HG03342 (cell line): ENCODE measurements around the gene RMDN3.

Experiments used
- ATAC-seq: cut with Tn5 transposase; IDR thresholded peaks from one replicate; pipeline ENCODE4 v1.9.1; 2021; ENCODE audit warnings: mild to moderate bottlenecking, moderate library complexity; ENCODE audit not compliant: unreplicated experiment

RMDN3 gene, protein sequence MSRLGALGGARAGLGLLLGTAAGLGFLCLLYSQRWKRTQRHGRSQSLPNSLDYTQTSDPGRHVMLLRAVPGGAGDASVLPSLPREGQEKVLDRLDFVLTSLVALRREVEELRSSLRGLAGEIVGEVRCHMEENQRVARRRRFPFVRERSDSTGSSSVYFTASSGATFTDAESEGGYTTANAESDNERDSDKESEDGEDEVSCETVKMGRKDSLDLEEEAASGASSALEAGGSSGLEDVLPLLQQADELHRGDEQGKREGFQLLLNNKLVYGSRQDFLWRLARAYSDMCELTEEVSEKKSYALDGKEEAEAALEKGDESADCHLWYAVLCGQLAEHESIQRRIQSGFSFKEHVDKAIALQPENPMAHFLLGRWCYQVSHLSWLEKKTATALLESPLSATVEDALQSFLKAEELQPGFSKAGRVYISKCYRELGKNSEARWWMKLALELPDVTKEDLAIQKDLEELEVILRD

DNA sequence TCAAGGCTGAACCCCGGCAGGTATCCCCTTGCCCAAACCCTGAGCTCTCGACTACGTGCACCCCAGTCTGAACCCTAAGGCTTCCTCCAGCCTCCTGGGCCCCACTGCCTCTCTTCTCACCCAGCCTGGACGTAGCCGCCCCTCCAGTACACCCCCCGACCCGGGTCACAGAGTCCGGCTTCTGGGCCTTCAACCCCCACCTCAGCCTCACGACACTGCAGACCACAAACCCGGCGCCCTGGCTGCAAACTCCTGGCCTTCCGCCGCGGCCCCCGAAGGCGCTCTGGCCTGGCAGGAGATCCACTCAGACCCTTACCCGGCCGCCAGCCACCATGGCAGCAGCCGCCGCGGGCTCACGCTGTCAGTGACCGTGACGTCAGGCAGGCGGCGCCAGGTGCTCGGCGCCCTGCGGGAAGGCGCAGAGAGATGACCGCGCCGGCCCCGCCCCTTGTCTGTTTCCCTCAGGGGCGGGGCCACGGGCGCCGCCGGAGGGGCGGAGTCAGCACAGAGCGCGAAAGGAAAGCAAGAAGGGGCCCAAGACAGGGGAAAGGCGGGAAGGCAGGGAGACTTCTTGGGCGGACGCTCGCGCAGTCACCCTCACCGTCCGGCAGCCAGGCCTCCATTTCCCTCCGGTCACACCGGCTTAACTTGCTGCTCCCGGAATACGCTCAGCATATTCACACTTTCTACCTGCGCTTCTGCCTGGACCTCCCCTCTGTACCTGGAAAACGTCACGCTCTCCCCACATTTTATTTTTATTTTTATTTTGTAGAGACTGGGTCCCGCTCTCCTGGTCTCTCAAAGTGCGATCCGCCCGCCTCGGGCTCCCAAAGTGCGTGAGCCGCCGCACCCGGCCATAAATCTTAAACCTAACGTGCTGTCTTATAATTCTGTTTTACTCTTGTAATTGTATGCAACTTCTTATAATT, at the start of gene RMDN3:
TSS of gene RMDN3 (minus strand) at position 372 of the 929 bp plus-strand sequence. CDS start 471 bp downstream, outside the sequence.
- ATAC-seq: peak; percentile 85

DNA sequence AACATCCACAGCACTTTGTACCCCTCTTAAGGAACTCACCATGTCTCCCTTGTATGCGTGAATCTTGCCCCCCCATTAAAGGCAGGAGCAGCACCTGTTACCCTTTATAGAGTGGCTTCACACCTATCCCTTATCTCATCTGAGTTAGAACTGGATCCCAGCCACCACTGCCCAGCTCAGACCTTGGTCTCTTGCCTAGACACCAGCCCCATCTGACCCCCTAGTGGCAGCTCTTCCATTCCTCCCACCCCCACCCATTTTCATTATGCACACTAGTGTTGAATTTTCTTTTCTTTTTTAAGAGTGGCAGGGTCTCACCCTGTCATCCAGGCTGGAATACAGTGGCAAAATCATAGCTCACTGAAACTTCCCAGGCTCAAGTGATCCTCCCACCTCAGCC, 48.6 kb upstream of the RMDN3 start:
- no peak for ATAC-seq

DNA sequence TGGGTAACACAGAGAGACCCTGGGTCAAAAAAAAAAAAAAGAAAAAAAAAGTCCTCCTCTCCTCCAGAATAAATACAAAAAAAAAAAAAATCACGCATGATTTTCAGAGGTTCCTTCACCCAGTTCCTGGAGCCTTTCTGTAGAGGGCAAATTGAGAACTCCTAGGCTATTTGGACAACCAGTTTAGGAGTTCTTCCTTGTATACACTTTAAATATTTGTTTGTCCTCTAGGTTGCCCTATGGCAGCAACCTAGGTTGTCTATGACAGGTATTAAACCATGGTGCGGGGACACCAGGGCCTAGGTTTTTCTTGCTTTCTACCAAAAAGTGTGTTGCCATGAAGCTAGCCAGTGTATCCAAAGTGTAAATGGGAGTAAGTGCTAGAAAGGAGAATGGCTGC, 48.0 kb upstream of the RMDN3 start:
- ATAC-seq: no peak

DNA sequence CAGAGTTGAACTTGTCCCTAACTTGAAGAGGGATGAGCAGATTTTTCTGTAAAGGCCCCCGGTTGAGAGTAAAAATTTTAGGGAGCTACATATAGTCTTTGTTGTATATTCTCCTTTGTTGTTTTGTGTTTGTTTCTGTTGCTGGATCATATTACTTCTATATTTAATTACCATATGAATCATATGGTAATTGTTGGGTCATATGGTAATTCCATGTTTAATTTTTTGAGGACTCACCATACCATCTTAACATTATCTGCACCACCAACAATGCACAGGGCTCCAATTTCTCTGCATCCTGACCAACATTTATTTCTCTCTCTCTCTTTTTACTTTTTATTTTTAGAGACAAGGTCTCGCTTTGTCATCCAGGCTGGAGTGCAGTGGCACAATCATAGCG, 44.5 kb upstream of the RMDN3 start:
- no peak for ATAC-seq

DNA sequence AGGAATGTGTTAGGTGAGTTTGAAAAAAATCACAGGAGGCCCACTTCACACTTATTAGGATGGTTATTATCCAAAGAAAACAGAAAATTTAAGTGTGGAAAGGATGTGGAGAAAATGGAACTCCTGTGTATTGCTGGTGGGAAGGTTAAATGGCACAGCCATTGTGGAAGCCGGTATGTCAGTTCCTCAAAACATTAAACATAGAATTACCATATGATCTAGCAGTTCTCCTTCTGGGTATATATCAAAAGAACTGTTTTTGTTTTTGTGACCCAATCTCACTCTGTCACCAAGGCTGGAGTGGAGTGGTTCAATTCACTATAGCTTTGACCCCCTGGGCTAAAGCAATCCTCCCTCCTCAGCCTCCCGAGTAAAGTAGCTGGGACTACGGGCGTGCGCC, 41.5 kb upstream of the RMDN3 start:
- no peak for ATAC-seq

DNA sequence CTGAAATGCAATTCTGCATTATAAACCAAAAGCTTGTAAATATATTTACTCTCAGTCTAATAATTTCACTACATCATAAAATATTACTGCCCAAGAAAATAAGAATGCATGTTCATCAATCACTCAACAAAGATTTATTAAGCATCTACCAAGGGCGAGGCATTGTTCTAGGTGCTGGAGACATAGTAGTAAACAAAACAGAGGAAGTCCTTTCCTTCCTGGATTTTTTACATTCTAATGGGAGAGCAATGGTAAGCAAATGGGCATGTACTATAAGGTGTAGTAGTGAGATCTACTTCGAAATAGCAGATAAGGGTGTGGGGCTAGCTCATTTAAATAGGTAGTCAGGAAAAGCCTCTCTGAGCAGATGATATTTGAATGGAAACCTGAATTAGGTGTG, 41.0 kb upstream of the RMDN3 start:
- no peak for ATAC-seq

DNA sequence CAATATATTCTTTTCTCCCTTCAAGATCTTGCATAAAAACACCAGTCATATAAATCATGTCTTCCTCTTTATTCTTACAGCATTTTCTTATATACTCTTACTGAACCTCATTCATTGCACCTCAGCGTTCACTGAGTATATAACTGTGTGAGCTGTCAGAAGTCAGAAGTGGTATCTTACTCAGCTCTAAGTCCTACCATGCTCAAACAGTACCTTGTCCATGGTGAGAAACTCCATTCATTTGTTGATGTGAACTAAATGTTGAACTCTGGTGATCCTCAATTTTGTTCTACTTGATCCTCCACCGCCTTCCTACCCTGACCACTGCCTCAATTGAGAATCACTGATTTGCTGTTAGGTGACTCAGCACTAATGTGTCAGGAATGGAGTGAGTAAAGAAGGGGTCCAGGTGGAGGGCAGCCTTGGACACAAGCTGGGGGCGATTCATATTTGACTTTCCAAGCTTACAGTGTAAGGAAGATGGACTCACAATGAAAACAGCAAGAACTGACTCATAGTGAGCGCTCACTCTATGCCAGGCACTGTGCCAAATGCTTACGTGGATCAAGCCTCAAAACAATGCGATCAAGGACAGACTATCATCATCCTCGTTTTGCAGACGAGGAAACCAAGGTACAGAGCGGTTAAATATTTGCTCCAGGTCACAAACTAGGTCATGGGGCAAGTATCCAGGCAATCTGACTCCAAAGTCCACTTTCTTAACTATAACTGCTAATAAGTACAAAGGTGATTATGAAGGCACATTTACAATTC, 38.3 kb upstream of the RMDN3 start:
- no peak for ATAC-seq

DNA sequence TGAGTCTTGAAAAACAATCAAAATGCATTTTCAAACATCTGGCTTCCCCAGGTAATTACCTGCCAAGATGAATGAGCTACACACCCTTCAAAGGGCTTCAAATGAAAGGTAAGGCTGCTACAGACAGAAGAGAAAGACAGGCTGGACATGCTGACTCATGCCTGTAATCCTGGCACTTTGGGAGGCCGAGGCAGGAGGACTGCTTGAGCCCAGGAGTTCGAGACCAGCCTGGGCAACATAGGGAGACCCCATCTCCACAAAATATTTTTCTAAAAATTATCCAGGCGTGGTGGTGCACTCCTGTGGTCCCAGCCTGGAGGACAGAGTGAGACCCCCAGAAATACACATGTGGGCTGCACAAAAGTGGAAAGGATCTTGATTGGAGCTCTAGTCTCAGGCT, 37.3 kb upstream of the RMDN3 start:
- no peak for ATAC-seq

DNA sequence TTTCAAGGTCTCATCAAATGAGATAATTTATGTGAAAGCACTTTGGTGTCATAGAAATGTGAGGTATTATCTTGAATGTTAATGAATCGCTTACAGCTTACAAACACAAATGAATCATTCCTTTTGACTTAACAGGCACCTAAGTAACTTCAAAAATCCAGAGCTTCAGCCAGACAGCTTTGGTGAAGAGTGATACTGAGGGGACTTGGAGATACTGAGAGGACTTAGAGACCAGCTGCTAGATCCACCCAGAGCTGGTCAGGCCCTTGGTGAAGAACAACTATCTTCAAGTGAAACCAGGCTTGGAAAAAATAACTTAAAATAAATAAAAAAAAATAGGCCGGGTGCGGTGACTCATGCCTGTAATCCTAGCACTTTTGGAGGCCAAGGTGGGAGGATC, 35.7 kb upstream of the RMDN3 start:
- ATAC-seq: no peak

DNA sequence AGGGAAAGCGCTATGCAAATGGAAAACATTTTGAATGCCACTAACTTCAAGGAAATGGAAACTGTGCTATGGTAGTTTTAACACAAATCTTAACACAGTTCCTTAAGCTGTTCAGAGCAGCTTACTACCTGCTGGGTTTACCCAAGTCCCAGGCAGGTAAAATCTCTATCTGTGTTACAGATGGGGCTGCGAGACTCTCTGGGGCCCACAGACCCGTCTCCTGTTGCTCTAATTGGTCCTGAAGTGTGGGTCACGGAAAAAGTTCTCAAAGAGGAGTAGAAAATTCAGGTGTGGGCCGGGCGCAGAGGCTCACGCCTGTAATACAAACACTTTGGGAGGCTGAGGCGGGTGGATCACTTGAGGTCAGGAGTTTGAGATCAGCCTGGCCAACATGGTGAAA, 34.9 kb upstream of the RMDN3 start:
- no peak for ATAC-seq

DNA sequence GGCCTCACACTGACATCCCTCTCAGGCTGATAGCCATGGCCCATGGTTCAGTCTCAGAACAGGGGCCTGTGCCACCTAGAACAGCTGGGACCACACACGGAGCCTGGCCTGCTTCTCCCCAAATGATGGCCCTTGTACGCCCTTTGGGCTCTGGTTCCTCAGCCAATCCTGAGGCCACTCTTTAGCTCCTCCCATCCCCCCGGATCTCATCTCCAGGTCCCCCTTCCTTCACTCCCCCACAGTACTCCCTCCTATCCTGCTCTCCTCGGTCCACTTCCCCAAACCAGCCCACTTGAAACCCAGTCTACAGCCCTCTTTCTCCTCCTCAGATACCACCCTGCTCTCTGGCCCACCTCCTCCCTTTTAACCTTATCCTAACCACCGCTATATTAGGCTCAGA, 34.1 kb upstream of the RMDN3 start:
- no peak for ATAC-seq

DNA sequence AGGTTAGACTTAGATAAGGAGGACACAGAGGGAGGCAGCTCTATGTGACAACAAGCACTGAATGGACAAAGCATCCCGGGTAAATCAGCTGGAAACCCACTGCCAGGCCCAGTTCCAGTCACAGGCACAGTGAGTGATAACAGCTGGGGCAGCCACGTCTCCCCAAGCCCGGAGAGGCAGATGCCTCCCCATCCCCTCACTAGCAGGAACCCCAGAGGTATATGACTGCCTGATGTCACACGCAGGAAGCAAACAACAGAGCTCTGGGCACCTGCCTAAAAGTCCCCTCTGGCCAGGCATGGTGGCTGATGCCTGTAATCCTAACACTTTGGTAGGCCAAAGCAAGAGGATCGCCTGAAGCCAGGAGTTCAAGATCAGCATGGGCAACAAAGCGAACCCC, 32.9 kb upstream of the RMDN3 start:
- ATAC-seq: no peak

DNA sequence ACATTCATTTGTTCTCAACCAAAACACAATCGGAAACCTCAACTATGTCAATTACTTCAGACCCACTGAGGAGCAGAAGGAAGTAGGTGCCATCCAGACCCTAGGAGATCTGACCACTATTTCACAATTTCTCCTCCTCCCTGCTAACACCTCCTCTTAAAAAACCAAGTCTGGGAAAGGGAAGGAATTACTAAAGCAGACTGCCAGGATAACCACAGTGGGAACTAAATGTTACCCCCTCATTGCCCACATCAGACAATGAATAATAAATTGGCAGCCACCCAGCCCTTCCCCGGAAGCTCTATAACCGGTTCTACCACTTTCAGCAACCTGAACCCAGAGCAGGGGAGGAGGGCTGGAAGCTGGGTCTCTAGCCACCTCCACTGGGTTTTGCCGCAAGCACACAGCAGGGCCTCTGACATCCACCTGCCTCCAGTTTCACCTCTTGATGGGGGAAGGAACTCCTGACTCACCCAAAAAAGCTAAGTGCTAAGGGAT, 32.3 kb upstream of the RMDN3 start:
- ATAC-seq: no peak

DNA sequence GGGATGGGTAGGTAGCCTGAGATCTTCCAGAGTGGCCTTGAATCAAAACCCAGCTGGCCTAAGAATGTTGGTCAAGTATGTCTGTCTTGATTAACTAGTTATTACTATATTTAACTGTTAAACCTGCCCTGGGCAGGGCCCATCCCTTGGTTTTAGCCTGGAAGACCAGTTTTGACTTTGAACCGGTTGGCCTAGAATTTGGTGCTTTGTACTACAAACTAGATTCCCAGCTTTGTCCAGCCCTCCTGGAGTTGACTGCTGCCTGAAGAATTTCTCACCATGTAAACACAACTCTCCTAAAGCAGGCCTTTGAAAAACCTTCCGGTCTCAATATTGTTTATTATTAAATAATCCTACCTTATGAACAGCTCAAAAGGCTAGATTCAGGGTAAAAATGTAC, 30.8 kb upstream of the RMDN3 start:
- ATAC-seq: no peak

DNA sequence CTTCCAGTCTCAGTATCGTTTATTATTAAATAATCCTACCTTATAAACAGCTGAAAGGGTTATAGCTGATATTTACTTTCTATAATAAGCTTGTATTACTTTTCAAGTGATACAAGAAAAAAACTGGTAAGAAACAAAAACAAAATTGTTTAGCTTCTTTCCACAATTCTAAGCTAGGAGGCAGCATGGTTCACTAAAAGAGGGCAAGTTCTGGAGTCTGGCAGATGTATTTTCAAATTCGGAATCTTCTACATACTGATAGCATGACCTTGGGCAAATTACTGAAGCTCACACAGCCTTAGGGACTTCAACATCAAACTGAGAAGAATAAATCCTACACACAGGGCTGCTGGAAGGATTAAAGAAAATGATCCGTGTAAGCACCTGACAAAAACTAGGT, 30.1 kb upstream of the RMDN3 start:
- ATAC-seq: no peak

DNA sequence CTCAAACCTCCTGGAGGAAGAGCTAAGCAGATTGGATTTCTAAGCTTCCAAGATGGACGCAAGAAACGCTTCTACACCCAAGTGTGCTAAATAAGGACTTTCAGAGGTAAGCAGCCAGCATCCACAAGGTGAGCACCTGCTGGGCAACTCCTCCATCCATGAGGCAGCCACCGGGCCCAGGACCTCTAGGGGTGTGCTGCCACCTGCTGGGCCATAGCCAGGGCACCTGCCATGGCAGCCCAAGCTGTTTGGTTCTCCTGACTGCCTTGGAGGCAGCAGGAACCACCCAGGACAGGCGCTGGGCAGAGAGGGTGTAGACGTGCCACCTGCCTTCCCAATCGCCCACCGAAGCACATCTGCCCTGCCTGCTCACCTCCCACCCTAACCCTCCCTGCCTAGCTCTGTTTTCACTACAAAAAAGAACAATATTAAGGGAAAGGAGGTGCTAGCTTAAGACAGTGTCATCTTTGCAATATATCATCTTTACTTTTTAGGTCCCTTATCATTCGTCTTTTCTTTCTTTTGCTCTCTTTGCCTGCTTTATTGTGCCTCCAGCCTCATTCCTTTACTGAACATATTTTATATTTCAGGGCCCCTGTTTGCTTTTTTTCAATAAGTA, 27.7 kb upstream of the RMDN3 start:
- ATAC-seq: peak; percentile 80

DNA sequence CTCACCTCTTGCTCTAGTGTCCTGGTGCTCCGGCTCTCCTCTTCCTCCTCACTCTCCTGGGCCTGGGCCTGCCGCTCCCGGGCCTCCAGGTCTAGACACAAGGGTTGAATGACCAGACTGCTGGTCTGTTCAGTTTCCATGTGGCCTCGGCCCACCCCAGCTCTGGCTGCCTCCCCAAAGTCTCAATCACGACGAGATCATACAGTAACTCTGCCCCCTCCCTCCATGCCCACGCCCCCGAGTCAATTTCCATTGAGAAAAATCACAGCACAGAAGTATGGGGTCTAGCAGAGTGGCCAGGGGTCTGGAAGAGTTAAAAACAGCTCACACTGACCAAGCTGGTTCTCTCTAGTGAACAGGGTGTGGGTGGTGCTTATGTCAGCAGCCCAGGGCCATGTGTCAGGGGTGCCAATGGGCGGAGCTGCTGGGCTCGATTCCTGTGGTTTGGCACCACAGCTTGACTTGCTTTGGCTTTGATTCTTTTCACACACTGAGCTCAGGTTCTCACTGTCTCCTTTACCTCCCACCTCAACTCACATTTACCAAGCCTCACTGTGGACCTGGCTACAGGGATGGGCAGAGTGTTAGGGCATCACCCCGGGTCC, 21.6 kb upstream of the RMDN3 start:
- ATAC-seq: no peak

DNA sequence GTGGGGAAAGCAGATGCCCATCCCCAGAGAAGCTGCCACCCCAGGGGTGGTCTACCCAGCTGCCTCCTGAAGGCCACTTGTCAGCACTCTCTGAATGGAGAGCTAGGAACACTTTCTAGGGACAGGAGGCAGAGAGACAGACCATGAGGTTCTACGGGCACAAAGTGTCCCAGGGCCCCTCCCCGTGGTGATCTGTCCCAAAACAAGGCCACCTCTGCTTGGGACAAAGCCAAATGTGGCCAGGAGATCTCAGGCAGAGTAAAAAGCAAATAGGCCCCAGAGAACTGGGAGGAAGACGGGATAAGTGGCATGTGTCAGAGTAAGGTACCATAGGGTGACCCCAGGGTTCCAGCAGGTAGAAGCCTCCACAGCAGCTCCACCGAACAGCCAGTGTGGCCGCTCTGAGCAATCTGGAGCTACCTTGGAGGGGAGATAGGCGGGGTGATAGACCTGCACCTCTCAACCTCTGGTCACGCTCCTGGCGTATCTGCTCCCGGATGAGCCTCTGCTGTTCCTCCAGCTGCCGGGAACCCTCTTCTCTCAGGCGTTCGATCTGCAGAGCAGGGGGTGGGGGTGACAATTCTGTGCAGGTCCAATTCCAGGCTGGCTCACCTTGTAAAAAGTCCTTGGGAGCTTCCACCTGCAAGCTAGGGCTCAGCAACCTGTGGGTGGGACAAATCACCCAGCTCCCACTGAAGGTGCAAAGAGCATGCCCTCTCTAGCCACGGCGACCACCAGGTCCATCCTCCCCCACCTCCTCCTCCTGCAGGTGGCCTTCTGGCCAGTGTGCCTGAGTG, 20.9 kb upstream of the RMDN3 start:
- ATAC-seq: no peak

DNA sequence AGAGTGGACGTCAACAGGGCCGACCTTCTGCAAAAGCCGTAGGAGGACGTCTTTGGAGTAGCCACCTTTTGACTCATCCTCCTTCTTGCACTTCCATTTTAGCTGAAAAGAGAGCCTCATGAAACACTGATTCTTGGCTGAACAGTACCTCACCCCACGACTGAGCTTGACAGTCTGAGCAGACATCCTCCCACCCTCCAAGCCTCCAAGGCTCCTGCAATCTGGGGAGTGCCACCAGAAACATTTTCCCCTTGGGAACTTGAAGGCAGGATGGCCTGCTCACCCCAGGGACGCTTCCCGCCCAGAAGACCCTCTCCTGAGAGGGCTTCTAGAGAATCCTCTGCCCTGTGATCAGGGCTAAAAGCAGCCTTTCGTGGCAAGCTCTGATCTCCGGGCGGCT, 20.0 kb upstream of the RMDN3 start:
- ATAC-seq: no peak
